Activated naive CD4-positive, alpha-beta T cell treated with anti-CD3 and anti-CD28 coated beads, Interleukin-2, amount 10 ng/mL, durations not matched to agents 5 hours and 36 hours (primary cell): ENCODE measurements around the gene ATP6V1F. TPM values are rescaled to one million over a fixed set of nuclear protein-coding genes. Genes with fewer than 3 reads are reported as not detected.

Experiments
- total RNA-seq, 2 experiments: library from RNA; stranded (reverse); gene quantifications; one replicate each; pipeline ENCODE4 v1.2.3, GENCODE V29; 2021

ATP6V1F gene, protein sequence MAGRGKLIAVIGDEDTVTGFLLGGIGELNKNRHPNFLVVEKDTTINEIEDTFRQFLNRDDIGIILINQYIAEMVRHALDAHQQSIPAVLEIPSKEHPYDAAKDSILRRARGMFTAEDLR
- total RNA-seq: 100 to 1,000 TPM; 117 to 119 TPM

GRCh38 chr7:128862571-128863432 lies at the start of gene ATP6V1F:
ATP6V1F (plus strand) TSS chr7:128862856; CDS start chr7:128862905, 49 bp downstream.

DNA sequence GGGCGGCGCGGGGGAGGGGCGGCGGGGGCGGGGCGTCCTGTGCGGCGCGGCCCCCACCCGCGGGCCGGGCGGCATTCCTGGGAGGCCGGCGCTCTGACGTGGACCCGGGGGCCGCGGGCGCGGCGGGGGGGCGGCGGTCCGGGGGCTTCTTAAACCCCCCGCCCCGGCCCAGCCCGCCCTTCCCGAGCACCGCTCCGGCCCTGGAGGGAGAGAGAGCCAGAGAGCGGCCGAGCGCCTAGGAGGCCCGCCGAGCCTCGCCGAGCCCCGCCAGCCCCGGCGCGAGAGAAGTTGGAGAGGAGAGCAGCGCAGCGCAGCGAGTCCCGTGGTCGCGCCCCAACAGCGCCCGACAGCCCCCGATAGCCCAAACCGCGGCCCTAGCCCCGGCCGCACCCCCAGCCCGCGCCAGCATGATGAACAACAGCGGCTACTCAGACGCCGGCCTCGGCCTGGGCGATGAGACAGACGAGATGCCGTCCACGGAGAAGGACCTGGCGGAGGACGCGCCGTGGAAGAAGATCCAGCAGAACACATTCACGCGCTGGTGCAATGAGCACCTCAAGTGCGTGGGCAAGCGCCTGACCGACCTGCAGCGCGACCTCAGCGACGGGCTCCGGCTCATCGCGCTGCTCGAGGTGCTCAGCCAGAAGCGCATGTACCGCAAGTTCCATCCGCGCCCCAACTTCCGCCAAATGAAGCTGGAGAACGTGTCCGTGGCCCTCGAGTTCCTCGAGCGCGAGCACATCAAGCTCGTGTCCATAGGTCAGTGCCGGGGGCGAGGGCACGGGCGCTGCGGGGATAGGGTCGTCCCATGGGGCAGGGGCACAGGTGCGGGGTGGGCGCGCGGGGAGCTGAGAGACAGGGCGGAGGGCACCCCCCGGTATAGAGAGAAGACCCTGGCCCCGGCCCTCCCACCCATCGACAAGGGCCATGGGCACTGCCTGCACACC lies 32.2 kb upstream of the ATP6V1F start, which contains the start of gene FLNC:
TSS of gene FLNC (plus strand) at position 176 of the 947 bp plus-strand sequence. CDS start at position 408, 232 bp downstream.

GRCh38 chr7:128910569-128910945 lies 47.9 kb downstream of the ATP6V1F start, which contains the start of gene KCP:
KCP (minus strand) TSS chr7:128910709; CDS start chr7:128910676, 33 bp downstream.

Other genes with a start within 250 kb of the ATP6V1F start
- under 1 TPM; 0.17 to 0.45 TPM for gene GARIN1A, start 190.6 kb upstream of the ATP6V1F start, total RNA-seq
- 10 to 100 TPM; 28.6 to 30.6 TPM for gene CALU, start 123.5 kb upstream of the ATP6V1F start, total RNA-seq
- not detected for gene OPN1SW, start 87.1 kb upstream of the ATP6V1F start, total RNA-seq
- gene CCDC136, start 70.9 kb upstream of the ATP6V1F start, total RNA-seq: 1 to 10 TPM; 4.3 to 5.6 TPM
- not detected for gene FLNC, start 32.5 kb upstream of the ATP6V1F start, total RNA-seq
- gene KCP, start 47.9 kb downstream of the ATP6V1F start, total RNA-seq: under 1 TPM; 0.08 to 0.19 TPM
- 1 to 10 TPM; 2.9 to 3.7 TPM for gene IRF5, start 75.1 kb downstream of the ATP6V1F start, total RNA-seq
- 10 to 100 TPM; 36.3 to 37.4 TPM for gene TNPO3, start 192.3 kb downstream of the ATP6V1F start, total RNA-seq